Left cardiac atrium (tissue), 4 donors: ENCODE measurements around the gene PTPRN2. TPM values are rescaled to one million over a fixed set of nuclear protein-coding genes. Genes with fewer than 3 reads are reported as not detected.

ENCODE experiments used
- ATAC-seq, 2 donors: fragments of 200-7000 bp; cut with Tn5 transposase; one replicate each; pipeline ENCODE4 v1.9.1; 2020; ENCODE audit warnings: mild to moderate bottlenecking in 2 of 2, moderate library complexity in 2 of 2
- DNase-seq: peaks from one replicate; pipeline ENCODE4 v3.0.0-alpha.2; 2020
- intact Hi-C, 2 donors: fragments of 100-400 bp; cut with DNase I; formaldehyde crosslinking; loops; one replicate each; pipeline versions ENCODE4 v1.14.1 to v1.15.1; 2022 to 2023
- total RNA-seq, 2 donors: library from RNA; stranded (reverse); fragmentation: NEBNext Ultra II Directional; extraction: Animal tissue kit (Norgen Biotek cat#: 25700); gene quantifications; one replicate each; pipeline ENCODE4 v1.2.1, GENCODE V29; 2021
- donor health status: DM: no; HTN: yes; CAD: no.
- donor health status: DM: no; HTN: yes; CAD: no; lungs with severe emphysema.
- donor health status: DM: yes; HTN: yes; CAD: no.
- donor health status: Dilated cardiomyopathy.

The PTPRN2 gene
- total RNA-seq, 2 donors from 2014 or later, result 1.9 to 2.3 TPM

GRCh38 chr7:158603773-158604755 lies 16.4 kb upstream of the PTPRN2 start:
- ATAC-seq (no peak), DNase-seq (no peak)
- intact Hi-C loops, result no loop called here

DNA sequence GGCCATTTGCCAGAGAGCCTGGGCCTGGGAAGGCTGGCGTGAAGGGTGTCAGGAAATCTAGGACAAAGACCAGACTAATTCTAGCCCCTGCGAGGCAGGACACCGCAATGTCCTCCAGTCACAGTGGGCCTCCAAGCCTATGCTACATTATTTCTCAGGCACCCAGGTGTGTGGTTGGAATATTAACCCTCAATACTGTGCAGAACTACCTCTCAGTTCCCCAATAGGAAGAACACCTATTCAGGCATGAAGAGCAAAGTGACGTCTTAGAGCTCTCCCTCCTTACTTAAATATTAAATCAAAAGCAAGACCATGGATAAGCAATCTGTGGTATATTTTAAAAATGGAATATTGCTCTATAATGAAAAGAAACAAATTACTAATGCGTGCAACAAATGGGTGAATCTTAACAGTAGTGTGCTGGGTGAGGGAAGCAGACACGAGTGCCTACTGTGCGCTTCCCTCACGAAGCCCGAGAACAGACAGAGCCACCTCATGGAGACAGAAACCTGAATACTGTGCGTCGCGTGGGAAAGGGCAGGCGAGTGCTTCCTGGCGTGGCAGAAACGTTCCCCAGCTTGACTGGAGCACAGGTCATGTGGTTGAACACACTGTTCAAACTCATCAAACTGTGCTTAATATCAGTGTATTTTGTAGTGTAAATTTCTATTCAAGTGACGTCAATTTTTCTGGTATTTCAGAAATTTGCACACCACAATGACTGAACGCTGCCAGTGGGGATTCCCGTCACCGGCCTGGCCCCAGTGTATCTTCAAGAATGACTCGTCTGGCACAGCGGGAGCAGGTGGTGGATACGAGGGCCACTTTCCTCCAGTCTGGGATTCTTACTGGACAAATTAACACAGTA lies 15.5 kb upstream of the PTPRN2 start:
- DNase-seq (no peak), ATAC-seq (no peak)
- intact Hi-C loops, result no loop called here

DNA sequence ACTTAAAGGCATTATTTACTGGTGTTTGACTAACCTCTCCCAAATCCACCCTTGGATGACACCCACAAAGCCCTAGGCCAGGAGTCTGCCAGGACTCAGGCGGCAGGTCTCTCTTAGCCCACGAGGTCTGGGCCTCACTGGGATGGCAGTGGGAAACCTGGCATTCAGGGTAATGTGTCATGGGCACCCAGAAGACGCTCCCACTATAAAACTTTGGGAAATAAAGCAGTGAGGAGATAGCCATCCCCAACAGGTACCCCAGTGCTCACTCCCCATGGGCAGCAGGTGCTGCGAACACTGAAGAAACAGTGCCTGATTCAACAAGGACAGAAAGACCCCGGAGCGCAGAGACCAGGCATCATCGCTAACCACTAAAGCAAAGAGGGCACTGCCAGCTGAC lies 14.4 kb upstream of the PTPRN2 start:
- intact Hi-C loops, result no loop called here
- ATAC-seq (no peak), DNase-seq (no peak)

DNA sequence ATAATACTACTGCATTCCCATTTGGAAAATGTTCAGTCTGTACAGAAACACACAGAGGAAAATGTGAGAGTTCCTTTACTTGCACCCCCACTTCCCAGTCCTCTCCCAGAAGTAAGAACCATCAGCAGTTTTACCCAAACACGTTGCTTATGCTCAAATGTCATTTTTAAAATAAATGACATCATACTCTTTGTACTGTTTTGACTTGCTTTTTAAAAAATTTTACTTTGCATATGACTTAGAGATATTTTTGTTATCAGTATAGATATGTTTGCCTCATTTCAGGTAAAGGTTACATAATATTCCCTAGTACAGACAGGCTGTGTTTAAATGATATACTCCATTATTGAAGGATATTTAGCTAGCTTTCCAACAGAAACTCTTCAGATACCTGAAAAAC lies 13.5 kb upstream of the PTPRN2 start:
- intact Hi-C loops, result no loop called here
- no peak for DNase-seq
- no peak for ATAC-seq

- no peak for DNase-seq
- intact Hi-C loops, result no loop called here
- no peak for ATAC-seq
These were observed 9.1 kb upstream of the PTPRN2 start for GRCh38 chr7:158596745-158597144.

DNA sequence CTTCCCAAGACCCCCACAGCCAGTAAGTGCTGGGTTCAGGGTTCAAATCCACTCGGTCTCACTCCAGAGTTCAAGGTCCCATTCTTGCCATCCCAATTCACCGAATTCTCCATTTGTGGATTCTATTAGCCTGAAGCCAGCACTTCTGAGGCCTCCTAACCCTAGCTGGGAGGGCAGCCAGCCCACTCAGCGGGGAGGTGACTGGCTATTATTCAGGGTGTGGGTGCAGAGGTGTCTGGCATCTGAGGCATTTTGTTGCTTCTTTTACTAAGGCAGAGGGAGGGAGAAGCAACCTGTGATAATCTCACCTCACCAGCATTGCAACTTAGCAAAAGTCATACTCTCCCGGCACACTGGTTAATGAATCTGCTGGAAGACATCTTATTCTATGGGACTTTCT lies 8.7 kb upstream of the PTPRN2 start:
- intact Hi-C loops, result no loop called here
- ATAC-seq (no peak), DNase-seq (no peak)

DNA sequence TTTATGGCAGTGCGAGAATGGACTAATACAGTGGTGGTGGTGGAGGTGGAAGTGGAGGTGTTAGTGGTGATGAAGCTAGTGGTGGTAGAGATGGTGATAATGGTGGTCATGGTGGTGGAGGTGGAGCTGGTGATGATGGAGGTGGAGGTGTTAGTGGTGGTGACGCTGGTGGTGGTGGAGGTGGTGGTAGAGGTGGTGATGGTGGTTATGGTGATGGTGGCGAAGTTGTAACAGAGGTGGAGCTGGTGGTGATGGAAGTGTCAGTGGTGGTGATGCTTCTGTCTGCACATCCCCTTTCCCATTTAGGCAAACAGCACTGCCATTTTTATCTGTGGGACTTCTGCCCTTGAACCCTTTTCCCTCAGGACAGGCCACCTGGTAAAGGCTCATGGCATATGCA lies 7.4 kb upstream of the PTPRN2 start:
- peak; percentile 55 to 91 for ATAC-seq
- intact Hi-C loops, result no loop called here

DNA sequence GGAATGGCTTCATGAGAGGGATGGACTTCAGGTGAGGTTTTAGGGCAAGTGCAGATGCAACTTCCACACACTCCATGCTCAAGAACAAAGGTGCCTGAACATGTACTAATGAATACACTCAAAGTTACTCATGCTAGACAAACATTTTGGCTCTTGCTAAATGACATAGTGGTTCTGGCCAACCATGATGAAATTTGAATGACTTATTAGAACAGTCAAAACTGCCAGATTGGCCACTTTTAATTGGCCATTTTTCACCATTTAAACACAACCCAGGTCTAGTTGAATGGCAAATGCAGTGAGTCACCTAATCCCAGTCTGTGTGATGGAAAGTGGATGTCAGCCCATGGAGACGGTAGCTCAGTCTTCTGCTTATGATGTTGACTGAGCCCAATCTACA lies 4.9 kb upstream of the PTPRN2 start:
- ATAC-seq (no peak), DNase-seq (no peak)
- intact Hi-C loops, result no loop called here

More for the DNA sequence above, 7.4 kb upstream of the PTPRN2 start:
- DNase-seq, result no peak

- no peak for DNase-seq
- intact Hi-C loops, result no loop called here
- no peak for ATAC-seq
These were observed 4.3 kb upstream of the PTPRN2 start for GRCh38 chr7:158591944-158592343.

GRCh38 chr7:158590181-158590530 lies 2.5 kb upstream of the PTPRN2 start:
- ATAC-seq (no peak), DNase-seq (no peak)
- intact Hi-C loops, result no loop called here

- intact Hi-C loops, result no loop called here
- no peak for DNase-seq
- no peak for ATAC-seq
These were observed 2.0 kb upstream of the PTPRN2 start for GRCh38 chr7:158589653-158590052.

- intact Hi-C loops, result no loop called here
- ATAC-seq (no peak), DNase-seq (no peak)
These were observed 1.3 kb upstream of the PTPRN2 start for GRCh38 chr7:158588878-158589442.

DNA sequence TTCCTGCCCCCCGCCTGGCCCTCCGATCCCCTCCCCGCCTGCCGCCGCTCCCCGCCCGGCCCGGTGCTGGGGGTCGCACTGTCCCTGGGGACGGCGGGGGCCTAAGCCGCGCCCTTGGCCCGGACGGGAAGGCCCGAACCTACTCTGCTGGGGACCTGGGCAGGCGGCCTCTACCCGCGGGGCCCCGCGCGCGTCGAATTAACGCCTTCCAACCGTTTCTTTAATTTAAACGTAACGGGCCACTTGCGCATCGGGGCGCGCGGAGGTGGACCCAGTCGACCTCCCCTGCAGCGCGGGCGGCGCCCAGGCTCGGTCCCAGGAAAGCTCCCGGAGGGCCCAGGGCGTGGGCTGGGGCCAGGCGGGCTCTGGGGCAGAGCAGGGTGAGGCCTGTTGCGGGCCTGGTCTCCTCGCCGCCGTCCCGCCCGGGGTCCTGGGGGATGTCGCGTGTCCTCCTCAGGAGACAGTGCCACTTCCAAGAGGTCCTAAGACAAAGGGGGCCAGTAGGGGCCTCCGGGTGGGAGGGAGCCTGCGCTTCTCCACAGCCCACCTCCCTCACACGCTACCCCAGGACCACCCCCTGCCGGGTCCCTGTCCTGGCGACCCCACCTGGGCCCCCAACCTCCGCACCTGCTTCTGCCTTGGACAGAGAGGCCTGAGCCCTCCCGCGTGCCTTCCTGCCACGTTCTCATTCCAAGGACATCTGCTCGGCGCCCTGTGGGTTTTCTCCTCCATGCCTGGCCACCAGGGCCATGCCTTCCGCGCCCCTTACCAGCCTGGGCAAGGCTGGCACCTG lies 658 bp upstream of the PTPRN2 start:
- intact Hi-C loops, result no loop called here
- ATAC-seq, result peak; percentile 24 to 30
- no peak for DNase-seq

GRCh38 chr7:158586499-158587161 lies 993 bp downstream of the PTPRN2 start:
- DNase-seq, result no peak
- no peak for ATAC-seq
- intact Hi-C loops, result no loop called here

GRCh38 chr7:158585721-158586498 lies 1.7 kb downstream of the PTPRN2 start:
- intact Hi-C loops, result no loop called here
- no peak for DNase-seq
- no peak for ATAC-seq

- intact Hi-C loops, result no loop called here
- ATAC-seq, result no peak
- no peak for DNase-seq
These were observed 3.2 kb downstream of the PTPRN2 start for GRCh38 chr7:158584407-158584806.

DNA sequence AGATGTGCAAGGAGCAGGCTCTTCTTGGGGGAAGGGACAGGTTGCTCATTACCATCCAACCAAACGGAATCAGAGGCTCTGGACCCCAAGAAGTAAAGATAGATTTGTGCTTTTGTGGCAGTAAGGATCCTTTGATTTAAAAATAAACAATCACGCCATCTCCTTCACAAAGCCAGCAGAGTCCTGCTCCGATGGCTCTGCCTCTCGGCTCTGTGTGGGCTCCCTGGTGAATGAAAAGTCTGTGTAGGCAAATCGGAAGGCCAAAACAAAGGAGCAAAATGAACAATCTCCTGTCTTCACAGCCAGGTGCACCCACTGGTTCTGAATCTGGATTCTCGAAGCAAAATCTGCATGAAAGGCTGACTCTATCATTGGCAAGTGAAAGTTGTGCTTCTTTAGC lies 3.8 kb downstream of the PTPRN2 start:
- intact Hi-C loops, result no loop called here
- no peak for DNase-seq
- ATAC-seq, result no peak

GRCh38 chr7:158583143-158583542 lies 4.5 kb downstream of the PTPRN2 start:
- ATAC-seq, result no peak
- no peak for DNase-seq
- intact Hi-C loops, result no loop called here
